Nephron (organoid): ENCODE data around the gene PTCD1.

ENCODE experiments used
- H3K27ac Mint-ChIP-seq, 3 experiments: 2 replicates each; pipeline ENCODE4 v1.8.0; 2020; ENCODE audit warnings: mixed read lengths in 3 of 3, mild to moderate bottlenecking in 2 of 3, moderate library complexity in 1 of 3
- H3K27me3 Mint-ChIP-seq: 2 replicates; pipeline ENCODE4 v1.8.0; 2021; ENCODE audit warnings: low read depth, mild to moderate bottlenecking, moderate library complexity, mixed read lengths
- H3K36me3 Mint-ChIP-seq: 2 replicates; pipeline ENCODE4 v1.8.0; 2020; ENCODE audit warnings: low read depth, mixed read lengths
- H3K4me1 Mint-ChIP-seq: 2 replicates; pipeline ENCODE4 v1.8.0; 2020; ENCODE audit warnings: mixed read lengths
- H3K4me3 Mint-ChIP-seq, 3 experiments: 2 replicates each; pipeline ENCODE4 v1.8.0; 2020; ENCODE audit warnings: mild to moderate bottlenecking in 3 of 3, mixed read lengths in 3 of 3, moderate library complexity in 2 of 3
- H3K9me3 Mint-ChIP-seq: 2 replicates; pipeline ENCODE4 v1.8.0; 2020; ENCODE audit warnings: mixed read lengths
- TF ChIP-seq, protein P1 (sequence below), 3 experiments: fragments of 200-600 bp; sonication (generic); IDR thresholded peaks; one replicate each; pipeline ENCODE4 v1.5.0; 2021; ENCODE audit warnings: antibody characterized with exemption in 3 of 3; ENCODE audit not compliant: unreplicated experiment in 3 of 3

PTCD1 gene

GRCh38 chr7:99438573-99439480, at the start of gene PTCD1, which contains the start of gene CPSF4:
Gene PTCD1, minus strand, starts transcription at chr7:99438798. Its CDS starts 3,556 bp downstream, at chr7:99435242.
Gene CPSF4, plus strand, starts transcription at chr7:99438943. Its CDS starts 140 bp downstream, at chr7:99439083.
- Mint-ChIP-seq H3K4me1 (peaks cover 30% of the 10 kb centered on the region), H3K27ac (peak within 1 kb of the TSS; percentile 81 to 97 (median 92)), H3K27me3 (no peaks in the 10 kb centered on the region), H3K4me3 (peak within 1 kb of the TSS; percentile 97 to 100 (median 99)), H3K9me3 (no peaks in the 10 kb centered on the region), H3K36me3 (peaks cover 19% of the 10 kb centered on the region)
- TF ChIP-seq, protein P1, sequence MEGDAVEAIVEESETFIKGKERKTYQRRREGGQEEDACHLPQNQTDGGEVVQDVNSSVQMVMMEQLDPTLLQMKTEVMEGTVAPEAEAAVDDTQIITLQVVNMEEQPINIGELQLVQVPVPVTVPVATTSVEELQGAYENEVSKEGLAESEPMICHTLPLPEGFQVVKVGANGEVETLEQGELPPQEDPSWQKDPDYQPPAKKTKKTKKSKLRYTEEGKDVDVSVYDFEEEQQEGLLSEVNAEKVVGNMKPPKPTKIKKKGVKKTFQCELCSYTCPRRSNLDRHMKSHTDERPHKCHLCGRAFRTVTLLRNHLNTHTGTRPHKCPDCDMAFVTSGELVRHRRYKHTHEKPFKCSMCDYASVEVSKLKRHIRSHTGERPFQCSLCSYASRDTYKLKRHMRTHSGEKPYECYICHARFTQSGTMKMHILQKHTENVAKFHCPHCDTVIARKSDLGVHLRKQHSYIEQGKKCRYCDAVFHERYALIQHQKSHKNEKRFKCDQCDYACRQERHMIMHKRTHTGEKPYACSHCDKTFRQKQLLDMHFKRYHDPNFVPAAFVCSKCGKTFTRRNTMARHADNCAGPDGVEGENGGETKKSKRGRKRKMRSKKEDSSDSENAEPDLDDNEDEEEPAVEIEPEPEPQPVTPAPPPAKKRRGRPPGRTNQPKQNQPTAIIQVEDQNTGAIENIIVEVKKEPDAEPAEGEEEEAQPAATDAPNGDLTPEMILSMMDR (IDR thresholded peaks at IDR 0.05; ENCODE audit: unreplicated experiment in 3 of 3): no peak

GRCh38 chr7:99485094-99485493, 46.5 kb upstream of the PTCD1 start:
- Mint-ChIP-seq H3K4me1 (no peaks in the 10 kb centered on the region), H3K9me3 (no peaks in the 10 kb centered on the region), H3K27me3 (no peaks in the 10 kb centered on the region), H3K36me3 (peaks cover 40% of the 10 kb centered on the region), H3K27ac (no peak overlapping the region), H3K4me3 (no peak overlapping the region)
- TF ChIP-seq, protein P1 (IDR thresholded peaks at IDR 0.05; ENCODE audit: unreplicated experiment in 3 of 3): no peak

- TF ChIP-seq, protein P1 (IDR thresholded peaks at IDR 0.05; ENCODE audit: unreplicated experiment in 3 of 3): no peak
- Mint-ChIP-seq H3K9me3 (no peaks in the 10 kb centered on the region), H3K4me1 (no peaks in the 10 kb centered on the region), H3K4me3 (no peak overlapping the region), H3K27me3 (no peaks in the 10 kb centered on the region), H3K27ac (no peak overlapping the region), H3K36me3 (peaks cover 31% of the 10 kb centered on the region)
Observed at GRCh38 chr7:99478464-99479440, 40.2 kb upstream of the PTCD1 start.

GRCh38 chr7:99476107-99476506, 37.5 kb upstream of the PTCD1 start:
- H3K4me3 Mint-ChIP-seq: peak overlapping the region in 1 of 3 experiments; percentile 35
- no peak overlapping the region for H3K27ac Mint-ChIP-seq
- TF ChIP-seq, protein P1 (IDR thresholded peaks at IDR 0.05; ENCODE audit: unreplicated experiment in 3 of 3): no peak
- H3K36me3 Mint-ChIP-seq: peaks cover 22% of the 10 kb centered on the region
- H3K9me3 Mint-ChIP-seq: no peaks in the 10 kb centered on the region
- peaks cover 5% of the 10 kb centered on the region for H3K27me3 Mint-ChIP-seq
- H3K4me1 Mint-ChIP-seq: peaks cover 10% of the 10 kb centered on the region

DNA sequence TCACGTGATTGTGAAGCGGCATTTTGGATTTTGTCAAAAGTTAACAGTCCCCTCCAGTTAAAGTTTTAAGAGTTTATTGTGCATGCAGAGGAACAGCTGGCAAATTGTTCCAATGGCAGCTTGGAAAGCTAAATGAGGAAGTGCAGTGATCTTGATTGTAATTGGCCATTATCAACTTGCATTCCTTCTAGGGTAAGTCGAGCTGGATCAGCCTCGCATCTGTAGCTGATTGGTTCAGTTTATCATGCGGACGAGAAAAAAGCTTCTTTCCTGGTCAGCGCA, 34.7 kb upstream of the PTCD1 start:
- peaks cover 14% of the 10 kb centered on the region for H3K36me3 Mint-ChIP-seq
- TF ChIP-seq, protein P1 (IDR thresholded peaks at IDR 0.05; ENCODE audit: unreplicated experiment in 3 of 3): no peak
- peak overlapping the region; percentile 85 to 99 (median 96) for H3K27ac Mint-ChIP-seq
- peak overlapping the region; percentile 98 for H3K4me3 Mint-ChIP-seq
- H3K4me1 Mint-ChIP-seq: peaks cover 10% of the 10 kb centered on the region
- no peaks in the 10 kb centered on the region for H3K9me3 Mint-ChIP-seq
- peaks cover 24% of the 10 kb centered on the region for H3K27me3 Mint-ChIP-seq
